Measurements from ENCODE around the gene LTK.

- no peak for TF ChIP-seq CTCF (IDR thresholded peaks at IDR 0.05)
- no peak for TF ChIP-seq POLR2A (IDR thresholded peaks at IDR 0.05)
These were observed 43.0 kb upstream of the LTK start for GRCh38 chr15:41556677-41557076.
